Kidney epithelial cell (primary cell): ENCODE measurements around the gene VIPR2. TPM values are rescaled to one million over a fixed set of nuclear protein-coding genes. Genes with fewer than 3 reads are reported as not detected.

Experiments used
- DNase-seq: peaks from one replicate; pipeline ENCODE4 v3.0.0-alpha.2; 2010; ENCODE audit warnings: low read depth
- H3K27me3 ChIP-seq: 2 replicates; pipeline ENCODE4 v1.6.0; 2011; ENCODE audit warnings: low read length; ENCODE audit not compliant: control insufficient read depth, insufficient read depth
- H3K36me3 ChIP-seq: 2 replicates; pipeline ENCODE4 v1.5.1; 2011; ENCODE audit warnings: low read length; ENCODE audit not compliant: control insufficient read depth, insufficient read depth
- H3K4me3 ChIP-seq: 2 replicates; pipeline ENCODE4 v1.5.1; 2011; ENCODE audit warnings: low read depth, mild to moderate bottlenecking, control low read depth, low read length
- total RNA-seq: library from RNA; depleted of rRNA; stranded (reverse); fragments of >200 nt; gene quantifications from 2 replicates; pipeline ENCODE4 v1.2.3, GENCODE V29; 2015
- TF ChIP-seq, protein P1 (sequence below): IDR thresholded peaks from 2 replicates; pipeline ENCODE4 v1.5.1; 2011; ENCODE audit warnings: mild to moderate bottlenecking, moderate library complexity, low read length, control low read depth, inconsistent platforms; ENCODE audit not compliant: insufficient read depth, poor library complexity, severe bottlenecking

Gene VIPR2
- total RNA-seq, 1 donor from 2014 or later = not detected

DNA sequence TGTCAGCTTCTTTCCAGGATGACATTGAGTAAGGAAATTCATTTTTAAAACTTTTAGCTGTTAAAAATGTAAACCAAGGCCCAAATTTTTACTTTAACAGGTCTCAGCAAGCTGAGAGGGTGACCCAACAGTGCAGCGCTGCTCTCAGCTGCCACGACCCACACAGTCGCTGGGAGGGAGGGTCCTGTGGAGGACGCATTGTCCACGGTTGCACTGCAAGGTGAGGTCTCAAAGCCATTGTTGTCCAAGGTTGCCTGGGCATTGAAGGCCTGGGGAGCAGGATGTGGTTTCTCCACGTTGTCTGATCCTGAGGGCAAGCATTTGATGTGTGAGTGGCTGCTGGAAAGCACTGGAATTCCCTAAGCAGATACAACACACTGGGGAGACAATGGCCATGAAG lies 15.1 kb upstream of the VIPR2 start:
- H3K36me3 ChIP-seq = no peaks in the 10 kb centered on the region
- TF ChIP-seq, protein P1, sequence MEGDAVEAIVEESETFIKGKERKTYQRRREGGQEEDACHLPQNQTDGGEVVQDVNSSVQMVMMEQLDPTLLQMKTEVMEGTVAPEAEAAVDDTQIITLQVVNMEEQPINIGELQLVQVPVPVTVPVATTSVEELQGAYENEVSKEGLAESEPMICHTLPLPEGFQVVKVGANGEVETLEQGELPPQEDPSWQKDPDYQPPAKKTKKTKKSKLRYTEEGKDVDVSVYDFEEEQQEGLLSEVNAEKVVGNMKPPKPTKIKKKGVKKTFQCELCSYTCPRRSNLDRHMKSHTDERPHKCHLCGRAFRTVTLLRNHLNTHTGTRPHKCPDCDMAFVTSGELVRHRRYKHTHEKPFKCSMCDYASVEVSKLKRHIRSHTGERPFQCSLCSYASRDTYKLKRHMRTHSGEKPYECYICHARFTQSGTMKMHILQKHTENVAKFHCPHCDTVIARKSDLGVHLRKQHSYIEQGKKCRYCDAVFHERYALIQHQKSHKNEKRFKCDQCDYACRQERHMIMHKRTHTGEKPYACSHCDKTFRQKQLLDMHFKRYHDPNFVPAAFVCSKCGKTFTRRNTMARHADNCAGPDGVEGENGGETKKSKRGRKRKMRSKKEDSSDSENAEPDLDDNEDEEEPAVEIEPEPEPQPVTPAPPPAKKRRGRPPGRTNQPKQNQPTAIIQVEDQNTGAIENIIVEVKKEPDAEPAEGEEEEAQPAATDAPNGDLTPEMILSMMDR = no peak
- H3K27me3 ChIP-seq = no peaks in the 10 kb centered on the region
- no peak overlapping the region for H3K4me3 ChIP-seq
- no peak for DNase-seq

DNA sequence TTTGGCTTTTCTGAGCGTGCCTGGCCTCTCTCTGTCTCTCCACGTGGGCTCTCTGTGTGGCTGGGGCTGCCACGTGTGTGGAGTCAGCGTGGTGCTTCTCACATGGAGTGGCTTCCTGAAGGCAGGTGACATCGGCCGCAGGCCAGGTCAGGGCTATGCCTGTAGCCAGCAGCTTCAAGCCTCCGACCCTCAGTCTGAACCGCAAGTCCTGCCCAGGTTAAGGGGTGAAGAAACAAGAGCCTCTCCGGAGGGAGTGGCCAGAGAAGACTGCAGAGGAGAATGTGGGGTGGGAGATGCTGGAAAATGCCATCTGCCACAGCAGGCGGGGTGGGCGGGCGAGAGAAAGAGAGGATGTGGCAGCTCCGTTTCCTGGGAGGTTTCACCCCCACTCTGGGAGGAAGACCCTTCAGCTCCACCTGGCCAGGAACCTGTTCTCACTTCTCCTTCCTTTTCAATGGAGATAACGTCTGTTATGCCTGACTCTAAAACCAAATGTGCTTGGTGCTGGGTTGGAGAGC lies 14.3 kb upstream of the VIPR2 start:
- Histone ChIP-seq H3K36me3 (no peaks in the 10 kb centered on the region), H3K4me3 (no peak overlapping the region), H3K27me3 (no peaks in the 10 kb centered on the region)
- TF ChIP-seq, protein P1 = no peak
- no peak for DNase-seq

DNA sequence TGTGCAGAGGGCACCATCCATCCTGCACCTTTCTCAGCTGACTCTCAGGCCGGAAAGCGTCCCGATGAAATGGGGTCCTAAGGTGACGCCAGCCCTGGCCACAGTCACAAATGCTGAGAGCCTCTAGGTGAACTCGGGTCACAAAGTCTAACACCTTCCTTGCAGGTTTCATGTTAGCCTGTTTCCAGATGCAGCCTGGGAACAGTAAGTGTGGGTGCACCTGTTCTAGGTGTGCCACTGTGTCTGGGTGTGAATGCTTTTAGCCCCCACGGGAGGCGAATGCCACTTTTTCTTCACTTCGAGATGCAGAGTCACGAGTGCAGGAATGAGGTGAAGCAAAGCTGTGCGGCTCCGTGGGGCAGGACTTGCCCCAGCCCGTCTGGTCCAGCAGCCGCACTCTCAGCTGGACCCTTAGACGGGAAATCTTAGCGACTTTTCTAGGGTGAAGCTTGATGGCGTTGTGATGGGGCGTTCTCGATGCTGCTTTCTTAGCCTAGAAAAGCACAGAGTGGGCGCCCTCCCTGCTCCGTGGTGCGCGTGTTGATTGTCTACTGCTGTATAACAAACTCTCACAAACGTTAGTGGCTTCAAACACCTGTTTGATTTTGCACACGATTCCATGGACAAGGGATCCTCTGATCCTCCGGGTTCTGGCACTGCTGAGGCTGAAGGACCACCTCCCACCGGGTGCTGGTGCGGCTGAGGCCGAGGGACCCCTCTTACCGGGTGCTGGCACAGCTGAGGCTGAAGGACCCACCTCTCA lies 13.6 kb upstream of the VIPR2 start:
- no peak for DNase-seq
- TF ChIP-seq, protein P1 = no peak
- Histone ChIP-seq H3K36me3 (no peaks in the 10 kb centered on the region), H3K4me3 (no peak overlapping the region), H3K27me3 (no peaks in the 10 kb centered on the region)

DNA sequence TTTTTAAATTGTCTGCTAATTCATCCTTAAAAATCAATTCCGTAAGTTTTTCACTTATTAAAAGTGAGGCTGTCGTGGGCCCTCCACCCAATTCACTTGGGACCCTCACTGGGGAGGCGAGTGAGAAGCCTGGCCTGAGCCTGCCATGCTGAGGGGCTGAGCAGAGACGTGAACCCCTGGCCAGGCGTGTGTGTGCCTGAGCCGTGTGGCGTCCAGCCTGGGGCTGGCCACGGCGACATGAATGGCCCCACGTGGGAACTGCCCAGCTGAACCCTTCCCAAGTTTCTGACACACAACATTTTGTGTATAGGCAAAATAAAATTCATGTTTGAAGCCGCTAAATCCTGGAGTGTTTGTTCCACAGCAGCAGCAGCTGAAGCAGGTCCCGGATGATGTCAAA lies 13.0 kb upstream of the VIPR2 start:
- DNase-seq = no peak
- Histone ChIP-seq H3K36me3 (no peaks in the 10 kb centered on the region), H3K27me3 (no peaks in the 10 kb centered on the region), H3K4me3 (no peak overlapping the region)
- TF ChIP-seq, protein P1 = no peak

DNA sequence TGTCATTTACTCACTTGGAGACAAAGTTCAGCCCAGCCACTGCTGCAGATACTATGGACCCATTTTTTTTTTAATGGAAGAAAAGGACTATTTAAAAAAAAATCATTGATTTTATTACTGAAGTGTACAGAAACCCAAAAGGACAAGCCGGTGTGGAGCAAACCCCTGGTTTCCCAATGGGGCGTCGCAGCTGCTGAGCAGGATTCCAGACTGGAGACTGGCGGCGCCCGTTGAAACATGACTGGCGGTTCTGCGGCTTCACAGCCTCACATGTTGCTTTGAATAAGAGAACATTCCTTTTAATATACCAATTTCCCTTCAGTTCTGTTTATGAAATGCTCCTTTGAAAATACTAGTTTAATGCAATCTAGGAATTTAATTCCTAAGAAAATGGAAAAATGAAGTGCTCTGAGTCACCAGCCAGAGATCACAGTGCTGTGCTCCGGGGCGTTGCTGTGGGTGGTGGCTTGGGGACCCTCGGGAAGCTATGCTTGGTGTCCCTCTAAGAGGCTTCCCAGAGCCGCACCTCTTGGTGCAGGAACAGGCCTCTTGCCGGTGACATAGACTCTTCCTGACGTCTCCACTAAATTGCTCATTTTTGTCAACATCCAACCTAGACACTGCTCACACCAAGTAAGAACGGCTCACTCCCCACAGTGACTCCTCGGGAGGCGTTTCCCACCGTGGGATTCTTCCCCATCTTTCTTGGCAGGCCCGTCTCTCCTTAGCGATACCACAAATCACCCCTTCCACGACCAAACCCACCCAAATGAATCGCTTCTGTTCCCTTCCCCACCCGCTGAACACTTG lies 12.0 kb upstream of the VIPR2 start:
- TF ChIP-seq, protein P1 = no peak
- DNase-seq = no peak
- Histone ChIP-seq H3K4me3 (no peak overlapping the region), H3K36me3 (no peaks in the 10 kb centered on the region), H3K27me3 (no peaks in the 10 kb centered on the region)
